HG02840 (cell line): ENCODE results near the gene AP1S3.
"Not testable (repeated sequence)": the region's sequence is repeated elsewhere in the genome, so short reads cannot be mapped to it uniquely, and the experiment has no call there.

Experiments used
- ATAC-seq: cut with Tn5 transposase; IDR thresholded peaks from one replicate; pipeline ENCODE4 v1.9.1; 2021; ENCODE audit warnings: mild to moderate bottlenecking, moderate library complexity, moderate number of reproducible peaks; ENCODE audit not compliant: unreplicated experiment, low FRiP score

Gene AP1S3

DNA sequence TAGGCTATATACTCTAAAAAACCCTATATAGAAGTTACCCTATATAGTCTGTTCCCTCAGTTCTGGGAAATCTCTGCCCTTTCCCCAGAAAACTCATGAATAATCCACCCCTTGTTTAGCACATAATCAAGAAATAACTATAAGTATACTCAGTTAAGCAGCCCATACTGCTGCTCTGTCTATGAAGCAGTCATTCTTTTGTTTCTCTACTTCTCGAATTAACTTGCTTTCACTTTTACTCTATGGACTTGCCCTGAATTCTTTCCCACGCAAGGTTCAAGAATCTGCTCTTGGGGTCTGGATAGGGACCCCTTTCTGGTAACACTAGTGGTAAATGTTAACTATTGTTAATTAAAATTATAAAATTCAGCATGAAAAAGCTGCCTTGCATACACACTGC lies 17.4 kb upstream of the AP1S3 start:
- no peak for ATAC-seq

DNA sequence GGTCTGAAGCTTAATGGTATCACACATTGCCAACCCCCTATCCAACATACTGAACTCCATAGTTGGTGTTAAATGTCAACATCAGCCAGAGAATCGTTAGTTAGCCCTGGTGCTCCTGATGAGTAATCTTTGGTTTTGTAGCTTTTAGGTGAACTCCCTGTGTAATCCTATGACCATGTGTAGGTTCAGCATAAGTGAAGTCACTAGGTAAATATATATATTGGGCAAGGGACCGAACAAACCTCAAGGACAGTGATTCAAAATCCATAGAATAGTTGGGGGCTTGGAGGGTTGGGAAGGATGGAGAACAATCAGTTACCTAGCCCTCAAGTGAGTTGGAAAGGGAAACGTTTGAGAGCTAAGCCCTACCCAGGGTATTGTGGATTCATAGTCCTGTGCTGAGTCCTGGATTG lies 16.0 kb upstream of the AP1S3 start:
- no peak for ATAC-seq

DNA sequence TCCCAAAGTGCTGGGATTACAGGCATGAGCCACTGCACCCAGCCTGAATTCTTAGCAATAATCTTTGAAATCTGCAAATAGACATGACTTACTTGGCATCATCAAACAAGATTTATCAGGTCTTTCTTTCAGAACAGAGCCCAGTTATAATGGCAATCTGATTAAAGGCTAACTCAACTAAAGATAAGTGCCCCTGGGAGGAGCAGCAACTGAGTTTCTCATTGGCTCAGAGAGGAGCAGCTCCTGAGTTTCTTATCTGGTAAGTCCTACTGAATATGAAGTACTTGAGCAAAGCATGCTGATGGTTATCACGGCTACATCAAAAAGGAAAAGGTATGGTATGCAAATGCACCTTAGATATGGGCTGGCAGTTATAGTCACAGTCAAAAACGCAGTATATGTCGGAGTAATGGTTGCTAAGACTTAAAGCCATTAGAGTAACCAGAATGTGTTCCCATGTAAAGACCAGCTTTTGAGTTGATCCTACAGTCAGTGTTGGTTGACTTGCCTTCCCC lies 15.0 kb upstream of the AP1S3 start:
- ATAC-seq: no peak

DNA sequence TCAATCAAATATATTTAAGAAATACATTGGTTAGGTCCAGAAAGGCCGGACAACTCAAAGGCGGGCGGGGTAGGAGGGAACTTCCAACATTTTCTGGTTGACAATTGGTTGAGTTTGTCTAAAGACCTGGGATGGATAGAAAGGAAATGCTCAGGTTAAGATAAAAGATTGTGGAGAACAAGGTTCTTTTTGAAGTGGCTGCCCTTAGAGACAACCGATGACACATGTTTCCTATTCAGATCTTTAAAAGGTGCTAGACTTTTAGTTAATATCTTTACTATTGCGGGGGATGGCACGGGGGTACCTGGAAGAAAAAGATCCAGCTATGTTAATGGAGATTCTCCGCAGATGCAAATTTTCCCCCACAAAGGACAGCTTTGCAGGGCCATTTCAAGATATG lies 10.0 kb upstream of the AP1S3 start:
- no peak for ATAC-seq

DNA sequence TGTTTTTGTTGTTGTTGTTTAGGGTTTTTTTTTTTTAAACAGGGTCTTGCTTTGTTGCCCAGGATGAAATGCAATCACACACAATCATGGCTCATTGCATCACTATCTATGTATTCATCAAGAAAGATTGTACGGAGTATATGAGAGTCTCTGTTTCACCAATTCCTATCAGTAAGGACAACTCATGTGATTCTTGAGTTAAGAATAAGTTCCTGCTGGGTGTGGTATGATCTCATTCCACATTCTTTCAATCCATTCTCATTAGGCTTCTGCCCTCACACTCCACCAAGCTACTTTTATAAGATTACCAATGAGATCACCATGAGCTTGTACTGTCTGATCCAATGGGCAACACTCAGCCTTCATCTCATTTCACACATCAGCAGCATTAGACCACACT lies 9.1 kb upstream of the AP1S3 start:
- no peak for ATAC-seq

DNA sequence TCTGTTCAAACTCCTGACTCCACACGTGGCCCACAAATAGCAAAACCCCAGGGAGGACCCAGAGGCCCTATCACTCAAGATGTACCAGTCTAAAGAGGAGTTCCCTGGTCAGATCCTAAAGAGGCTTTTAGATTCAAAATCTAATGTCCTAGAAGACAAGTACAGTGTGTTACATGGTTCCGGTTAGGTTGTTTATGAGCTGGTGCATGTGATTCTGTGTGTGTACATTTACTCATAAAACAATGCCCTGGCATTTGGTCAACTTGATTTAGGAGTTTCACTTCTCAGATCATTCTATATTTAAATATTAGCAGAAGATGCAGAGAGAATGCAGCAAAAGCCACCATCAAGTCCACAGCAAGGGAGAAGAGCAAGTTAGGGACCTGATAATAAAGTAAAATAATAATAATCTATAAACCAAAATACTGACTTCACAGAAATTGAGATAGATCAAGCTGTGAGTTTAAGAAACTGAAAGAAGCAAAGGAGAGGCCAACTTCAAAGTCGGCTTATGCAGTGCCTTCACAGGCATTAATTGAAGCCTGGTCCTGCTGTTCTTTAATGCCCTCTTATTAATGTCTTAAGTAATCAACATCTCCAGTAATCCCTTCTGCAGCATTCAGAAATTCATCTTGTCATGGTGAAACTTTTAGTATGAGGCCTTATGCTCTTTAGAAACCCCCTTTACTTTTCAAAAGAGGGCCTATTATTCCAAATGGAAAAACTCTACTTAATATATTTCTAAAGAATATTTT lies 4.2 kb upstream of the AP1S3 start:
- ATAC-seq: no peak

DNA sequence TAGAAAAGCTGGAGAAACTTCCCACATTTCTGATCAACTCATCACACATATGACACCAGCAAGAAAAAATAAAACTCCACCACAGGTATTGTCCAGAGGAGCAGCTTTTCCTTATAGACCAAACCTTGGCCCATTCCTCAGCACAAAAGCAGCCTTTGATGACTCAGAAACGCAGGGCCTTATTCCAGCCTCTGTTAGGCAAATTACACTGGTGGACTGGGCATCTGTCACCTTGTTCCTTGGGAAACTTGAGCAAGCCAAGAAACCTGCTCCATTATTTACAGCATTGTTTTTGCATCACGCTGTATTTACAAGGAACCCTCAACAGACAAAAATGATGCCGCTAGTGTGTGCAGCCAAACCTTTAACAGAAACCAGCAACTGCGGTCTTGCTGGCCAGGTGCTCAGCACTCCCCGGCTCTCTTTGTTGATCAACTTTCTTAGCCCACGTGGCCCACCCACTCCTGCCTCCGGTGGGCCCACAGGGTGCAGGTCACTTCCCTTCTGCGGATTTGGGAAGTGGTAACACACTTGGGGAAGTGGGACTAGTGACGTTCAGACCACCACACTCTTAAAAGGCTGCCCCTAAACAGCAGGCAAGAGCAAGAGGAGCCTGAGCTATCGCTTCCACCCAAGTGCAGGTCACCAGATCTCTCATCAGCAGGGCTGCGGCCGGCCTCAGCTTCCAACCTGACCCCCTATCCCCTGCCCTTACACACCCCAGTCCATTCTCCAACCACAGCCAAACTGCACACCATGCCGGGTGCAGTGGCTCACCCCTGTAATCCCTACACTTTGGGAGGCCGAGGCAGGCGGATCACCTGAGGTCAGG lies 1.5 kb downstream of the AP1S3 start:
- peak; percentile 47 for ATAC-seq

DNA sequence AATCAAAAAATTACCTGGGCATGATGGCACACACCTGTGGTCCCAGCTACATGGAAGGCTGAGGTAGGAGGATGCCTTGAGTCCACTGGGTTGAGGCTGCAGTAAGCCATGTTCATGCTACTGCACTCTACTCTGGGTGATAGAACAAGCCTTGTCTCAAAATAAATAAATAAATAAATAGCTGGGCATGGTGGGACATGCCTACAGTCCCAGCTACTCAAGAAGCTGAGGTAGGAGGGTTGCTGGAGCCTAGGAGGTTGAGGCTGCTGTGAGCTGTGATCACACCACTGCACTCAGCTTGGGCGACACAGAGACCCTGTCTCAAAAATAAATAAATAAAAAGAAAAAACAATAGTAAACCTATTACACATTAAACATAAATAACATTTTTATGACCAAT lies 3.0 kb downstream of the AP1S3 start:
- no peak for ATAC-seq

DNA sequence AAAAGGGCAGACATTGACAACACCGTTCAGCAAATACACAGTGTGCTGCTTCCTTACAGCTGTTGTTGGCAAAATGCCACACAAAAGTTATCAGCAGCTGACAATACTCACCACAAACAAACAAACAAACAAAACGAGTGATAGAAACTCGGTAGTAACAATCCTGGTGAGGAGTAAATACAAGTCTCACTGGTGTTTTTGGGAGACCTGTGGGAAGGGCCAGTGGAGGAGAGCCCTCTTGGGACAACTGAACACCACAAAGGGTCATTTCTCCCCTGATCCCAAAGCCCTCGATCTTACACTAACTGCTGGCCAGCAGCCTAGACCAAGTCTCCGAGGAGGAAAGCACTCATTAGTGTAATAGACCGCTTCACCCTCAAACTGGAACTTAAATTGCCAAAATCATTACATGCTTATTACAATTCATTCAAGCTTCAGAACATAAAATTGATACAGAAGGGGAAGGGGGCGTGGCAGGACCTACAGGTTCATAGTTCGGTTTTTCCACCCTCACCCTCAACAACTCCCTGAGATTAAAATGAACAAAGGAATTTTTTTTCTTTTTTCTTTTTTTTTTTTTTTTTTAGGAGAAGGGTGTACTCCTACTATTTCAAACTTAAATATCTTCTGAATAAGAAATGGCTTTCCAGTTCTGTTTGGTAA lies 5.0 kb downstream of the AP1S3 start:
- ATAC-seq: no peak

DNA sequence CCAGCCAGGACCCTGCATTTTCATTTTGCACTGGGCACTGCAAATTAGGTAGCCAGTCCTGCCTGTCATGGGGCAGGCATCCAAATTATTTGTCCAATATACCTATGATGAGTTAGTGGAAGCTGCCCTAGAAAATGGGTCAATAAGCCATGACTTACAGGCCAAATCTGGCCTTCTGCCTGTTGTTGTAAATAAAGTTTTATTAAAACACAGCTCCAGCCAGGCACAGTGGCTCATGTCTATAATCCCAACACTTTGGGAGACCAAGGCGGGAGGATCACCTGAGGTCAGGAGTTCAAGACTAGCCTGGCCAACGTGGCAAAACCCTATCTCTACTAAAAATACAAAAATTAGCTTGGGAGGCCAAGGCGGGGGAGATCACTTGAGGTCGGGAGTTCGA lies 8.3 kb downstream of the AP1S3 start:
- no peak for ATAC-seq

DNA sequence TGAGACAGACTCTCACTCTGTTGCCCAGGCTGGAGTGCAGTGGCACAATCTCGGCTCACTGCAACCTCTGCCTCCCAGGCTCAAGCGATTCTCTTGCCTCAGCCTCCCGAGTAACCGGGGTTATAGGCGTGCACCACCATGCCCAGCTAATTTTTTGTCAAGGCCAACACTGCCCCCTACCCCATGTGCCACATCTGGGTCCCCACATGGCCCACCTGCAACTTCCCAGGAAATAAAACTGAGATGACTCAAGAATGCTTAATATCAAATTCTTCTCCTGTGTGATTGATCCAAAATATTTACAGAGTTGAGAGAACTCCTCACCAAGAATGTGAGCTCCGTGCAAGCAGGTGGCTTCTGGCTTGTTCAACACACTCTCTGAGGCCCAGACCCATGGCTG lies 9.1 kb downstream of the AP1S3 start:
- no peak for ATAC-seq

DNA sequence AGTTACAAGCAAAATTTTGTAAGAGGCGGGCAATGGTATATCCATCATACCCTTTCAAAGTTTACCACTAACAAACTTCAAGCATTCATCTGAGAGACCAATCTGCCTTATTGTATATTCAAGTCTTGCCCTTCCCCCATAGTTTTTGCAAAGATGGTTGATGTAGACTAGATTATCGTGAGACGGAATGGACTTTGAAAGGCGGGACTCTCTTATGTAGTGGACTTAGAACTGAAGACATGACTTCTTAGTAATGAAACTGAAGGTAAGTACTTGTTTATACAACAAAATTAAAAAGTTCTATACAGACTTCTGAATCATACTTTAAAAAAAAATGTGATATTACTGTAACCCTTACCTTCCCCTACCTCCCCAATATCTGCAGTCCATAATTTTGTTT lies 10.4 kb downstream of the AP1S3 start:
- no peak for ATAC-seq

DNA sequence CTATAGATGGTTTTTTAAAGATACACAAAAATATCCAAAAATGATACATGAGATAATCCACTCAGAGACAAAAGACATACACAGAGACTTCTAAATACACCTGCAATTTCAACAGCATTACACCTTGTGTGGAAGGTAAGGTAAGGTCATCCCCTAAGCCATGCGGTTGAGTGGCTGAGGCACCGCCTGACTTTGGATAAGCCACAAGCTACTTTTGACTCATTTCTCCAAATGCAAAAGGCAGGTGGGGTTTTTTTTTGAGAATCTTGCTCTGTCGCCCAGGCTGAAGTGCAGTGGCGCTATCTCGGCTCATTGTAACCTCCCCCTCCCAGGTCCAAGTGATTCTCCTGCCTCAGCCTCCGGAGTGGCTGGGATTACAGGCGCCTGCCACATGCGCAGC lies 13.1 kb downstream of the AP1S3 start:
- no peak for ATAC-seq

DNA sequence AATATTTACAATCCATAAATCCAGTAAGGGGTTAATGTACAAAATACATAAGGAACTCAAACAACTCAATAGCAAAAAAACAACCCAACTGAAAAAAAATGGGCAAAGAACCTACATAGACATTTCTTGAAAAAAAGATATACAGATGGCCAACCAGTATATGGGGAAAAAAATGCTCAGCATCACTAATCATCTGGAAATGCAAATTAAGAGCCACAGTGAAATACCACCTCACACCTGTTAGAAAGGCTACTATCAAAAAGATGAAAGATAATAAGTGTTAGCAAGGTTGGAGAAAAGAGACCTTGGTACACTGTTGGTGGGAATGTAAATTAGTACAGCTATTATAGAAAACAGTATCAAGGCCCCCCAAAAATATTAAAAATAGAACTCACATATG lies 14.6 kb downstream of the AP1S3 start:
- ATAC-seq: no peak

DNA sequence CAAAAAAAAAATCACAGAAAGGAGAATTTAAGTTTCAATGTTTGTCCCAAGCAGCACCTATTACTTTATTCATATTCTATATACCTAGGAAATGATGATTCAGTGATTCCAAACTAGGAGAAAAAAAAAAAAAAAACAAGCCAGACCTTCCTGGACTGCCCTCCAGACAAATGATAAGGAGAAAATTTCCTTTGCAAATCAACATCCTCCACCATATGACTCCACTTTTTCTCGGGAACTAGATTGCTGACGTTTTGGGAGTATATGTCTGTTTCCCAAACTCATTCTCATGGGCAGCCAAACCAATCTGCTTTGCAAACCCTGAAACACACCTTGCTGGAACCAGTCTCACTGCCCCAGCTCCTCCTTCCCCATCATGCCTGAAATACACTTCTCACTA lies 16.8 kb downstream of the AP1S3 start:
- no peak for ATAC-seq

DNA sequence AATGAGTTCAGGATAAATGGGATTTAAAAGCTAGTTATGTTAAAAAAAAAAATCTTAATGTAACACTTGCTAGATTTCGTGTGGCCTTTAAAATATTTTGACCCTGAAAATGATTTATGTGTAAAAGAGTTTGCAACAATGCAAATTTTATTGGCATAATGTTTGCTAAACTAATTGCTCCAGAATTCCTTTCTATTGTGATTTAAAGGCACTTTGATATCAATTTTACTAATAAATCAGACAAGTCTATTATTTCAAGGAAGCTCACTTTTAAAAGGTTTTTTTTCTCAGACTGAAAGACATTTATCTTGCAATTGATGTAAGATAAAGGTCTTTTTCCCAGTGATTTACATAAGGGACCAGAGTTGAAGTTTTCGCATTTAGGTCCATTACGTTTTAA lies 17.5 kb downstream of the AP1S3 start:
- ATAC-seq: no peak

DNA sequence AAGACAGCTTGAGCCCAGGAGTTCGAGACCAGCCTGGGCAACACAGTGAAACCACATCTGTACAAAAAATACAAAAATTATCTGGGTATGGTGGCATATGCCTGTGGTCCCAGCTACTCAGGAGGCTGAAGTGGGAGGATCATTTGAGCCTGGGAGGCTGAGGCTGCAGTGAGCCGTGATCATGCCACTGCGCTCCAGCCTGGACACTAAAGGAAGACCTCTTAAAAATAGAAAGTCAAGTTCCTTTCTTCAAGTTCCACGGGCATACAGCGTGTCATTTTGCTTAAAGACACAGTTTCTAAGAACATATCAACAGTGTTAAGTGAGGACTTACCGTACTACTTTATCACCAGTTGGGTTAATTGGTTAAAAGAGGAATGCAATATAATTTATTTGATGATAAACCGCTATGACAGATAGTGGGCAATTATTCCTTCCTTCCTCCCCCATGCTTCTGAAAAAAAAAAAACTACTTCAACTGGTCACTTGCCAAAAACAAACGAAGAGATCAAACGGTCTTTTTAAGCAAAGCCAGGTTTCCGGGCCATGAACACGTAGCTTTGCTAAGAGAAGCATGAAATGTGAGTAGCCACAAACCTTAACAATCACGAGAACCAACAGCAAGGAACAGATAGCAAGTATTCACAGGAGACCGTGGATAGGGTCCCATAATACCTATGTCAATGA lies 21.4 kb downstream of the AP1S3 start:
- no peak for ATAC-seq

DNA sequence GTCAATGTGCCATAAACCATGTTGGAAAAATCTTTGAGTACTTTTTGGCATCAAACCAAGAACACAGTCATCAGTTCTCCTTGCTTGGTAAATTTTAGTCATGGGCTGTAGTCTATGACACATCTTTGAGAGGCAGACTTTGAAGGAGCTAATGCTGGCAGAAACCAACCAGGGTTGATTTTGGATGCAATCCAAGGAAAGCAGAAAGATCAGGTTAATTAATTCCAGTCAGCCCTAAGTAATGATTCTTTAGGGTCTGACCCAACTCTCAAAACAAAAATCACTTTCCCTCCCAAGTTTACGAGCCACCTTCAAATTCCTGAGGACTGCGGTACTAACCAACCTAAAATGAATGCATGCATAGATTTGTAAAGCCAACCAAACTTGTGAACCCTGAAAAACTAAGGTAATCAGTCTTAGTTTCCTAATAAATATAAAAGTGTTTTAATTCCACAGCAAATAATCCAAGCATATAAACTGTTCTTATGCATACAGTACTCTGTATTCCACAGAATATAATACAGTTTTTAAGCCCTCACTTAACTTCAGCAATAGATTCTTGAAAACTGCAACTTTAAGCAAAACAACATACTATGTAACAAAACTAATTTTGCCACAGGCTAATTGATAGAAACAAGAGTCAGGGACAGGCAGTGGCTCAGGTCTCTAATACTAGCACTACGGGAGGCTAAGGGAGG lies 22.0 kb downstream of the AP1S3 start:
- ATAC-seq: no peak

DNA sequence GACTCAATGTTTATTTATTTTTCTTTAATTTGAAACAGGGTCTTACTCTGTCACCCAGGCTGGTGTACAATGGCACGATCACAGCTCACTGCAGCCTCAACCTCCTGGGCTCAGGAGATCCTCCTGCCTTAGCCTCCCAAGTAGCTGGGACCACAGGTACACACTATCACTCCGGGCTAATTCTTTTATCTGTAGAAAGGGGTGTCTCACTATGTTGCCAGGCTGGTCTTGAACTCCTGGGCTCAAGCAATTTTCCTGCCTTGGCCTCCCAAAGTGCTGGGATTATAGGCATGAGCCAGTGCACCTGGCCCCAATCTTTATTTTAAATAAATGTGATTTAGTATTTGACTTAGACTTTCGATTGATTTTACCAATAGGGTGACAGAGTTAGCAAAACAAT lies 22.6 kb downstream of the AP1S3 start:
- not testable (repeated sequence) for ATAC-seq

DNA sequence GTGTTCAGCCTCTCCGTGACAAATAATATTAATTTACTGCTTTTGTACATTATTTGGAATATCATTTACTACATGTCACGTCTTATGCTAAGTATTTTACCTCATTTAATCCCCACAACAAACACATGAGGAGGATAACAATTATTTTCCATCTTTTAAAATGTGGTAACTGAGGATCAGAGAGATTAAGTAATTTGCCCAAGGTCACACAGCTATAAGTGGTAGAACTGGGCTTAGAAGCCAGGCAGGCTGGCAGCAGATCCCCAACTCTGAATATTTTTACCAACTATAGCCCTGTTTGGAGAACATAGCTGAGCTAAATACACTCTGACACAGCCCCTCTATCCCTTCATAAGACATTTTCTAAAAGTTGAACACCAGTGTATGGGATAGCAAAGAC lies 24.1 kb downstream of the AP1S3 start:
- no peak for ATAC-seq
